ENCODE data around the gene SLC66A1.

Gene SLC66A1

DNA sequence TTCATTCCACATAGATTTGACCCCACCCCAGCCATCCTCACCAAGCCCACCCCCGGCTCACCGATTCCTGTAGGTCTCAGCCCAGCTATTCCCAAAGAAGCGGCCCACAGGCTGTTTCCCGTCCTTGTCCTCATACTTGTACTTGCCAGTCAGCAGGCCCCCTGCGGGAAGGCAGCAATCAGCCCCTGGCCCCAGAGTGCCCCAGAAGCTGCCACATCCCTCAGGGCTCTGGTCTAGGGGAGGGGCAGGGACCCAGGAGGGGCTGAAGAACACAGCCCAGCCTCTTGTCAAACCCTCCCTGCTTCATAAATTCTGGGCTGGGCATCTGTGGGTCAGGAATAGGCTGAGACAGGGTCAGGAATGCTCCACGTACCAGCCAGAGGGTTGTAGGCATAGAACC, 5.2 kb upstream of the SLC66A1 start:
- no peak for DNase-seq

DNA sequence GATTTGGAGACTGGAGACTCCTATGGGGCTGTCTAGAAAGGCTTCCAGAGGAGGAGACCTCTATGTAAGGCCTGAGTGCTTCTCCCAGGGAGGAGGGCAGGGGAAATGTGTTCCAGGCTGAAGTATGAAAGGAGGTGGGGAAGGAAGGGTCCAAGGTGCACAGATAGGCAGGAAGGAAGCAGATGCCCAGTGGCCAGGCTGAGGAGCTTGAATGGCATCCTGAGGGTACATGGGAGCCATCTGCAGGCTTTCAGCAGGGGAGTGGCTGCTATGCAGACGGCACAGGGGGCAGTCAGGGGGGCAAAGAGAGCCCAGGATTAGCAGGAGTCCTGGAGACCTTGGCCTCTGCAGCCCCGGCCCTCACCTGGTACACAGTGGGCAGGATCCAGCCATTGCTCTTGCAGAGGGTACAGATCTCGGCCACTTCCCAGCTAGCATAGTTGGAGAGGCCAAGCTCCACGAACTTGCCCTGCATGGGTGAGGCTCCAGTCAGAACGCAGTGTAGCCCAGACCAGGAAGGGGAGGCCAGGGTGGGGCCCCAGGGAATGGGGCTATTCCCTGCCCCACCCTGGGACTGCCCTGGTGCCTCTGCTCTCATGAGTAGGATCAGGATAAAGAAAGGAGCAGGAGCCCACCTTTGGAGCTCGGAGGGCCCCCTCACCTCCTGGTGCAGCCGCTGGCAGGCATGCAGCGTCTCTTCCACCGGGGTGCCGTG, 4.2 kb upstream of the SLC66A1 start:
- DNase-seq = no peak

DNA sequence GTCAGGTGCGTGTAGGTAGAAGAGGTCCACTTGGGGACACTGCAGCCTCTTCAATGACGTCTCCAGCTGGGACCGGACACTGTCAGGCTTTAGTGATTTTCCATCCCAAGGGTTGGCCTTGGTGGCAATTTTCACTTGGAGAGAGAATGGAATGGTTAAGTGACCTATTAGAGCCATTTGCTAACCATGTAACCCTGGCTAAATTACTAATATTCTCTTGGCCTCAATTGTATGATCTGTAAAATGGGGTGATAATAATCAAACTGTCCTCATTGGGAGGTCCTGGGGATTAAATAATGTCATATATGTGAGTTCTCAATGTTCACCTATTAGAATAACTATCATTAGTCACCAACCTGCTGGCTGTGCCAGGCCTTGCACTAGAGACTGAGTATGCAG, 3.6 kb upstream of the SLC66A1 start:
- no peak for DNase-seq

DNA sequence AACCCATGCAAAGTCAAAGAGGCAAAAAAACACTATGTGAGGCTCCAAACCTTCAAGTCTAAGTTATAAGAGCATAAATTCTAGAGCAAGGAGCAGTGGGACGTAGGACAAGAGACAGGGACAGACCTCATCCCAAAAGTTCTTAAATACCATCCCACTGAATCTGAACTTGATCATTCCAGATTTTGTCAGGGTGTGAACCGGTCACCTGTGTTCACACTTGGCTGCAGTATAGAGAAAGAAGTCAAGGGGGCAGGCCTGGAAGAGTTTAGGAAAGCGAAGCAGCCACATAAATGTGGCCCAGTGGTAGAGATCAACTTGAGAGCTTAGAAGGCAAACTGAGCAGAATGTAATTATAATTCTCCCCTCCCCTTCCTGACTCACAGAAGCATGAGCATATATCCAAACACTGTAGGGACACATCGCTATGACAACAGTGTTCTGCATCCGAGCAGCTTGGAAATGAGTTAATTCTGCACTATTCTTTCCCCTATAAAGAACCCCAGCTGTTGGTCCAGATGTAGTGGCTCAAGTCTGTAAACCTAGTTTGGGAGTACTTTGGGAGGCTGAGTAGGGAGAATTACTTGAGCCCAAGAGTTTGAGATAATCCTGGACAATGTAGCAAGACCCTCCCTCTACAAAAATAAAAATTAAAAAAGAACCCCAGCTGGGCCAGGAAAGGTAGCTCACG, 2.9 kb upstream of the SLC66A1 start:
- no peak for DNase-seq

DNA sequence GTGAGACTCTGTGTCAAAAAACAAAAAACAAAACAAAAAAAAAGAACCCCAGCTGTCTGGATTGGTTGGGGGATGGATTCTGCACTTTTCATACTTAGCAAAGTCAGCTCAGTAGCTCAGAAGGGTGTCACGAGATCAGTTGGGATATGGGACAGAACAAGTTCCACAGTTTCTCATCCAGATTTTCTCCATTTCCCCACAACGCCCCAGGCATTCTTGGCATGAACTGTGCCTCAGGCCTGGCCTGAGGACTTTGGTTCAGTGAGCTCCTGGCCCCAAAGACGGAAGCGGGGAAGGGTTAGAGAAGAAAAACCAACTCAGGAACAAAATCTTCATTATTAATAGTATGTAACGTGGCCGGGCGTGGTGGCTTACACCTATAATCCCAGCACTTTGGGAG, 2.1 kb upstream of the SLC66A1 start:
- no peak for DNase-seq

DNA sequence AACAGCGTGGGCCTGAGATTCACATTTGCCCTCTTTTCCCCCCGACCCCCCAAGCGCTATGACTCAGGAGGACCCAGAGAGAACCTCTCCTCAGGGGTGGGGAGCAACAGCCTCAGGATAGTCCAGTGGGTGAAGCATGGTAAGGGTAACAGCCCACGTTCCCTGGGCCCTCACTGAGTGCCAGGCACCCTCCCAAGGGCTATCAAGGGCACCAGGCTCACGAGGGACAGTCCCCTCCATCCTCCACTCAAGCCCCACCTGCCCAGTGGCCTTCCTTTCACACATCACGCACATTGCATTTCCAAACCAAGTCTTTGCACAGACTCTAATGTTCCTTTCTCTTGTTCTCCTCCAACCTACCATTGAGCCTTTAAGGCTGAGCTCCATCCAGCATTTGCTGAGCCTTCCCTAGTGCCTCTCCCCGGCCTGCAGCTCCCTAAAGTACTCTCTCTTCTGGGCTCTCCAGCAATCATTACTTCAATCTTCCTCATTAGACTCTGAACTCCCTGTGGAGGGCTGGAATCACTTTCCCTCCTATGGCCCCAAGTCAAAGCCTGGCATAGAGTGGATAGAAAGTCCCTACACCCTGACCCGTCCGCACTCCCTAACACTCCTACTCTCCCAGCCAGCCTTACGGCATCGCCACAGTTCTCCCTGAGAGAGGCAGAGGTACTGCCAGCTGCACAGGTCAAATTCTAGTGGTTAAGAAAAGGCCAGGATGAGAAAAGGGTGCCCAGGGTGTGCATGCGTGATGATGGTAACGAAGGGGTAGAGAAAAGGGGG, 1.2 kb upstream of the SLC66A1 start:
- peak in 2 of 3 experiments; percentile 68 to 75 for DNase-seq

DNA sequence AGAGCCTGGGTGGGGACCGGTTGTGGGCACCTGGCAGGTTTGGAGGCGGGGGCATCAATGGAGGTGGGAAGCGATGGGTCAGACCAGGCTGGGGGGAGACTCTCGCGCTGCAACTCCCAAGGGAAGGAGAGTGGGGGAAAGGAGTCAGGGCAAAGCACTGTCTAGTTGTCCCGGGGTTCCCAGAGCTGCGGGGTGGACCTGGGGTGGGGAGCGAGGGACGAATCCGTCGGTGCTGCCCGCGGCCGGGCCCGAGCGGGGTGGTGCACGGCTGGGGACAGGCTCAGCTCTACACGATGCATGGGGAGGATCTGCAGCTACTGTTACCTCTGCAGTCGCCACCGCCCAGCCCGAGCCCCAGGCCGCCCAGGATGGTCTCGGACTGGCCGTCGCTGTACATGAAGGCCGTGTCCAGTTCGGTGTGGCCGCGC, 609 bp upstream of the SLC66A1 start:
- peak in 2 of 3 experiments; percentile 74 to 77 for DNase-seq

DNA sequence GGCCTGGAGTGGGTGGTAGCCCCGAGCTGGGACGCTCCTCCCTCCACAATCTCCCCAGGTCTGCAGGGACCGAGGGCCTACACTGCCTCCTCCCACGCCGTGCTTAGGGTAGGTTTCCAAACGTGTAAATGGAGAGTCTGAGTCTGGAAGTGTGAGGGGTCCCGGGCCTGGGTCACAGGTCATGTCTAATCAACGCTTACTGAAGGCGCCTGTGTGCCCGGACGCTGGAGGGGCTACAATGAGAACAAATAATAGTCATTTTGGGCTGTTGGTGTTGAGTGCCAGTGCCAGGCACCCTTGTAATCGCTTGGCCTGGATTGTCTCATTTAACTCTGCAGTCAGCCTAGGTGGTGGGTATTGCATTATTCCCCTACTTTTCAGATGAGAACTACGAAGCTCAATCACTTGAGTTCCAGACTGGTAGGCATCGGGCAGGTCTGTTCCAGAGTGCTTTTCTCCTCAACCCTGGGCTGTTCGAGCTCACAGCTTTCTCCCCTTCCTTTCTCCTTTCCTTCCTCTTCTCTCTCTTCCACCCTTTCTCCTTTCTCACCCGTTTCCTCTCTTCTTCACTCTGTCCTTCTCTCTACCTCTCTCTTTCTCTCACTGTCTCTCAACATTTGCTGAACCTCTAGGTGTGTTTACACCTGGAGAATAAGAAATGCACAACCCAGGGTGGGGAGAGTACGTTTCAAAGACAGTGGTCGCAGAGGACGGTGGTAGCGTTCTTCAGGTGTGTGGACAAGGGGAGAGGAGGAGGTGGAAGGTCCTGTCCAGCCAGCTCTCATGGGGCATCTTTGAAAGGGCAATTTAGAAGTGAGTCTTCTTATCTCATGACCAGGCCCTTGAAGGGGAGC, 883 bp downstream of the SLC66A1 start:
- peak in 1 of 3 experiments; percentile 25 for DNase-seq

DNA sequence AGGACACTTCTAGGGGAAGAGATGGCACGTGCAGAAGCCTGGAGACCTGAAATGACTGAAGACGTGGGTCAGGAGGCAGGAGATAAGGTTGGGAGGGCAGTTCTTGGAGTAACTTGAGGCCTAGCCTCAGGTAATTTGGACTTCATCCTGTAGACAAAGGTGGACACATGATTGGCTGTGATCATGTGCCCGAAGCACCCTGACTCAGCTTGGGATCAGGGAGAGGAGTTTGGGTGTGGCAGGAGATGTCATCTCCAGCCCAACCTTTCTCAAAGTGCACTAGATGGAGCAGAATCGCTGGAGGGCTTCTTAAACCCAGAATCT, 1.5 kb downstream of the SLC66A1 start:
- no peak for DNase-seq

DNA sequence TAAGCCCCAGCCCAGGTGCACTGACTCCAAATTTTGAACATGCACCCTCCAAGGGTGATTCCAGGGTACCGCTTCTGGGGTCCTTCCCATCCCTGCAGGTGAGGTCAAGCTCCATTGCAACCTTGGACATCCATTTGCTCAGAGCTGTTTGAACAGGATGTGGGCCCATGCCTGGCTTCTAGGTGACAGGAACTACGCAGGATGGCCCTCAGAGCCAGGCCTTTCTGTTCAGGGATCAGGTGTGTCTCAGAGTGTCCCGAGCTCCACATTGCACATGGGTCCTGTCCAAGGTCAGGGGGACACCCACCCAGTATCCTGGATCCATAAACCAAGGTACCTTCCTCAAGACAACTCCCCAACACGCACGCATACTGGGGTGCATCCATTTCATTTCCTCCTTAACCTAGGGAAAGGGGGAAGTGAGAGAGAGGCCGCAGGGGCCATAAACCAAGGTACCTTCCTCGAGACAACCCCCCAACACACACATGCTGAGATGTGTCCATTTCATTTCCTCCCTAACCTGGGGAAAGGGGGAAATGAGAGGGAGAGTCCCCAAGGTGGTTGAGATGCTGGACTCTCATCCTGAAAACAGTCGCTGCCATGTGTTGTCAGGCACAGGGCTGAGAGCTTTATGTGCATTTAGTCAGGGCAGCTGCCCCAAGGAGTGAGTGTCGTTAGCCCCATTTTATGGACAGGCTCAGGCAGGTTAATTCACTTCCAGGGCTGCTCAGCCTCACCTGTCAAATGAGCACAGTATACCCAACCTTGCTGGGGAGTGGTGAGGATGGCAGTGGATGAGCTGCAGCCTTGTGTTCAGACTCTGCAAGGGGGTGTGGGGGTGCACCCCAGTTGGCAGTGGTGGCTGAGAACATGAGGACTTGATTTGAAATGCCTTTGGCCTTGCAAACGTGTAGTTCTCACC, 2.1 kb downstream of the SLC66A1 start:
- no peak for DNase-seq

DNA sequence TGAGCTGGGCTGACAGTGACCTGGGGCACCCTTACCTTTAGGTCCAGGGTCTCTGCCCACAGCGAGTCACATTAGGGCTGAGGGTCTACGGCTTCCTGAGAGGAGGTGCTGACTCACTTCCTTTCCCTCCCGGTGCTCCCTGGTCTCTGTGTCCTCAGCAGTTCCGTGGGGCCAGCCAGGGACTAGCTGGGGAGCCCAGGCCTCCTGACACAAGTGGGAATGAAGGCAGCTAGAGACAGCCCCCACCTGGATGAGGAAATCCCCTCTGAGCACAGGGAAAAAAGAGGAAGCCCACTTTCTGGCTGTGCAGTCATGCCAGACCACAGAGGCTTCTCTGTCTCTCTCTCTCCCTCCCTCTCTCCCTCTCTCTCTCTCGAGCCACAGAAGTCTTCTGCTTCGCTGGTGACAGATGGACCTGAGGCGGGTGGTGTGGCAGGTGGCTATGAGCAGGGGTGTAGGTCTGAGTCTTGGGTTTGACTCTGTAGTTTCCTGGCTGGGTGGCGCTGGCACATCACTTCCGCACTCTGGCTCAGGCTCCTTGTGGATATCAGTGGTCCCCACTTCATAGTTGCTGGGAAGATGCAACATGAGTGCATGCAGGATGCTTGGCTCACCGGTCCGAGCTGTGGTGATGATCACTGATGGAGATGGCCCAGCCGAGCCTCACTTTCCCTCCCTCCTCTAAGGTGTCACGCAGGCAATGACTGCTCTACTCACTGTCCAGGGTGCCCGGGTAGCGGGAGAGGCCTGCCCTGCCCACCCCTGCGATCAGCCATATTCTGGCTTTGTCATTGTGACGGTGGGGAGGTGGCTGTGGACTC, 3.5 kb downstream of the SLC66A1 start:
- DNase-seq = no peak

DNA sequence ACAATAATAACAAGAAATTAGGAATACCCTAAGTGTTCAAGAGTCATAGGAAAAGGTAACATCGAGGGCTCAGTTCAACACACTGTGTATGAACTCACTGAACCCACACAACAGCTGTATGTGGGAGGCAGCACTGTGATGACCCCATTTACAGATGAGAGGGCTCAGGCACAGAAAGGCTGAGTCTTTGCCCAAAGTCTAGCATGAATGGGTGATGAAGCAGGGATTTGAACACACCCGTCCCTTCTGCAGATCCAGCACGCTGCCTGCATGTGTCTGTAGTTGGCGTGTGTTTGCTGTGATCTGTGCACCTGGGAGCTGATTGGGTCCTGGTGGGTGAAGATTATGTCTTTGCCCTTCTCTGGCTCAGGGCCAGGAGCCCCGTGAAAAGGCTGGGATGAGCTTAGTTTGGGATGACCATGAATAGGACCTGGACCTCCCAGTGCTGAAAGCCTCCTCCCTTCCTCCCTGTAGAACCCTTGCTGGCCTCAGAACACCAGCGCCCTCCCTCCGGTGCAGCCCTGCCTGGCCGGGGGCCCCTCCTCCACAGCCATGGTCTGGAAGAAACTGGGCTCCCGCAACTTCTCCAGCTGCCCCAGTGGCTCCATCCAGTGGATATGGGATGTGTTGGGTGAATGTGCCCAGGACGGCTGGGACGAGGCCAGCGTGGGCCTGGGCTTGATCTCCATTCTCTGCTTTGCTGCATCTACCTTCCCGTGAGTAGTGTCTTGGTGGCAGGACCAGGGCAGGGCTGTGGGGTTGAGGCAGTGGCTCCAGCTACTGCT, 5.2 kb downstream of the SLC66A1 start:
- DNase-seq = no peak

DNA sequence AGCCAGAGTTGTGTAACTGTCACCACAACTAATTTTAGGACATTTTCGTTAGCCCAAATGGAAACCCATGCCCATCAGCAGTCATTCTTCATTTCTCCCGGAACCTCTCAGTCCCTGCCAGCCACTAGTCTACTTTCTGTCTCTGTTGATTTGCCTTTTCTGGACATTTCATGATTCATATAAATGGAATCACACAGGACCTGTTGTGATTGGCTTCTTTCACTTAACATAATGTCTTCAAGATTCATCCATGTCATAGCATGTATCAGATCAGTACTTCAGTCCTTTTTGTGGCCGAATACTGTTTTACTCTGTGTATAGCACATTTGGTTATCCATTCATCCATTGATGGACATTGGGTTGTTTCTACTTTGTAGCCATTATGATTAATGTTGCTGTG, 7.1 kb downstream of the SLC66A1 start:
- no peak for DNase-seq

DNA sequence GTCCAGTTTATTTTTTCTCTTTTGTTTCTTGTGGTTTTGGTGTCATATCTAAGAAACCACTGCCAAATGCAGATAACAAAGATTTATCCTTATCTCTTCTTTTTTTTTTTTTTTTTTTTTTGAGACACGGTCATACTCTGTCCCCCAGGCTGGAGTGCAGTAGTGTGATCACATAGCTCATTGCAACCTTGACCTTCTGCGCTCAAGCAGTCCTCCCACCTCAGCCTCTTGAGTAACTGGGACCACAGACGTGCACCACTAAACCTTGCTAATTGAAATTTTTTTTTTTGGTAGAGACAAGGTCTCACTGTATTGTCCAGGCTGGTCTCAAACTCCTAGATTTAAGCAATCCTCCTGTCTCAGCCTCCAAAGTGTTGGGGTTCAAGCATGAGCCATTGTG, 8.9 kb downstream of the SLC66A1 start:
- DNase-seq = no peak

DNA sequence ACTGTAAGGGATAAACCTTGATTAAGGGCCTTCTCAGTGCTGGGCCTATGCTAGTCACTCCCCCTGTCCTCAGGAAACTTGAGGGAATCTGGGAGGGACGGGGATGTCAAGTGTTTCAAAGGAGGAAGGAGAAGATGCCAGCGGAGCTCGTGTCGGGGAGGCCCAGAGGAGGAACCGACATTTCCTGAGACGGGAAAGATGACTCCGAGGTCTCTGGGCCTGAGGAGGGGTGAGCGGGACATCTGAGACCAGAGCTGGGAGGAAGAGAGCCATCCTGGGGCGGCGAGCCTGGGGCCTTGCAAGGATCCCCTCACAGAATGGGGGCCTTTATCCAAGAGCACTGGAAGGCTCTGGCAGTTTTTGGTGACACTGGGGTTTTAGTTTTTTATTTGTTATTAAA, 10.4 kb downstream of the SLC66A1 start:
- no peak for DNase-seq

DNA sequence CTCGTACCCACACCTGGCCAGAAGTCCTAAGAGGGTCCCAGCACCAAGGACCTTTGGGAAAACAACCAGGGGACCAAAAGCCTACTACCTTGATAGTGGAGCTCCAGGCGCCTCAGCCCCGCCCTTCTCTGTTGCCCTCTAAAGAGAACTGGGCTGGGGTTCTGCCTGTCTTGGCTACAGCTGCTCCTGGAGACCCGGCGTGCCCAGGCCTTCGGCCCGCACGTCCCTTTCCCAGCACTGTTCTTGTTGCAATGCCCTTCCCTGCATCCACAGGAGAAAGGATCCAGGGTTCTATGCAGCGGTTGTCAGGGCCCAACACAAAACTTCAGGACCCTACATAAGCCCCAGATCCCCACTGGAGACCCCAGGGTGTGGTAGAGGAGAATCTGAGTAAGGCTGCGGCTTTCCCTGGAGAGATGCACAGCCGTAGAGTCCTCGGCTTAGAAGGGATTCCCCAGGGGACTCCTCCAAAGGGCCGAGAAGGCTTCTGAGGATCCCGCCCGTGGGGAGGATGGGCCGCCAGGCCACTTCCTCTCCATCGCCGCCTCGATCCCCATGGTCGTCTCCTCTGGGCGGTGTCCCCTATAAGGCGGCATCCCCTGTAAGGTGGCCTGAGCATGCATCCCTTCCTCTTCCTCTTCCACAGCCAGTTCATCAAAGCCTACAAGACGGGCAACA, 12.0 kb downstream of the SLC66A1 start:
- no peak for DNase-seq

DNA sequence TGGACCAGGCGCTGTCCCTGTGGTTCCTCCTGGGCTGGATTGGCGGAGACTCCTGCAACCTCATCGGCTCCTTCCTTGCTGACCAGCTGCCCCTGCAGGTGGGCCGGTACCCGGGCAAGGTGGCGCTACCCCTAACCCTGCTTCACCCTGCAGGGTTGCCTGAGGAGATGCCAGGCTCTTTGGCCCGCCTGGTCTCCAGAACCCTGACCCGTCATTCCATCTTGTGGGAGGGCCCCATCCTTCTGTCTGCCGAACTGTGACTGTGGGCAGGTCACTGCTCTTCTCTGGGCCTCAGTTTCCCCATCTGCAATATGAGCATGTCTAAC, 12.5 kb downstream of the SLC66A1 start:
- DNase-seq = no peak

DNA sequence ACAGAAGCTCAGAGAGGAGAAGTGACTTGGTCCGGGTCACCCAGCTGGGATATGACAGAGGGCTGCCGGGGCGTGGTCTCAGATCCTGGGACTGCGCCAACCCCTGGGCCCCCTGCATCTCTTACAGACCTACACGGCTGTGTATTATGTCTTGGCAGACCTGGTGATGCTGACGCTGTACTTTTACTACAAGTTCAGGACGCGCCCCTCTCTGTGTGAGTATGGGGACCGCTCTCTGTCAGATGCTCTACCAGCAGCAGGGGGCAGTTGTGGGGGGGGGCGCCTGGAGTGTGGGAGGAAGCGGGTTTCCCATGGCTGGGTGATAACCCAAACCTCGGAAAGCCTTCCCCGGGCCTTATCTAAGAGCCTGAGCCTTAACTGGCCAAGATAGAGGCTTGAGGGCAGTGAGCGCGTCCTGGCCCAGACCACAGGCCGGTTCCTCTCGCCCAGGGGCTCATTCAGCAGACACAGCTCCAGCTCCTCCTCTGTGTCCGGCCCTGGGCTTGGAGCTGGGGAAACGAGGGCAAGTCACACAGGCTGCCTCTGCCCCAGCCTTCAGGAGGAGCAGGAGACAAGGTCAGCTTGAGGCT, 13.3 kb downstream of the SLC66A1 start:
- DNase-seq = no peak

Measured in NCI-H1417 (cell line).